NOMO-1 treated with dmso at 0.1 percent for 144 hours (cell line): Measurements from ENCODE around the gene SDC1.

Experiments used
- DNase-seq: peaks from one replicate; lab custom pipeline; 2025; ENCODE audit not compliant: unreplicated experiment; lab: John Stamatoyannopoulos, UW

SDC1 gene

DNA sequence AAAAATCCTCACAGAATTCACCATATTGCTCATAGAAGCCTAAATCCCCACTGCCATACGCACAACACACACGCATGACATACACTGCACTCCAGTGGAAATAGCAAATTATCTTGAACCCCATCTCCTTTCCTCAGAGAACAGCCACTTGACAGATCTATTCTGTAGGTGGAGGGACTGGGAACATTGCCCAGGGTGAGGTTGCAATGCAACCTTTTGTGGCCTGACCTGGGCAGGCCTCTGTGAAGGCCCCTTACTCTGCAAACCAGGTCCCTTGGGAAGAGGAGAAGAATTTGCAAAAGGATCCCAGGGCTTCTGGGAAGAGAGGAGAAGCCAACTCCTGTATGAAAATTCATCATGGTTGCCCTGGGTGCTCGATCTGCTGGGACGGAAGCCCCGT, 51.9 kb downstream of the SDC1 start:
- no peak for DNase-seq

DNA sequence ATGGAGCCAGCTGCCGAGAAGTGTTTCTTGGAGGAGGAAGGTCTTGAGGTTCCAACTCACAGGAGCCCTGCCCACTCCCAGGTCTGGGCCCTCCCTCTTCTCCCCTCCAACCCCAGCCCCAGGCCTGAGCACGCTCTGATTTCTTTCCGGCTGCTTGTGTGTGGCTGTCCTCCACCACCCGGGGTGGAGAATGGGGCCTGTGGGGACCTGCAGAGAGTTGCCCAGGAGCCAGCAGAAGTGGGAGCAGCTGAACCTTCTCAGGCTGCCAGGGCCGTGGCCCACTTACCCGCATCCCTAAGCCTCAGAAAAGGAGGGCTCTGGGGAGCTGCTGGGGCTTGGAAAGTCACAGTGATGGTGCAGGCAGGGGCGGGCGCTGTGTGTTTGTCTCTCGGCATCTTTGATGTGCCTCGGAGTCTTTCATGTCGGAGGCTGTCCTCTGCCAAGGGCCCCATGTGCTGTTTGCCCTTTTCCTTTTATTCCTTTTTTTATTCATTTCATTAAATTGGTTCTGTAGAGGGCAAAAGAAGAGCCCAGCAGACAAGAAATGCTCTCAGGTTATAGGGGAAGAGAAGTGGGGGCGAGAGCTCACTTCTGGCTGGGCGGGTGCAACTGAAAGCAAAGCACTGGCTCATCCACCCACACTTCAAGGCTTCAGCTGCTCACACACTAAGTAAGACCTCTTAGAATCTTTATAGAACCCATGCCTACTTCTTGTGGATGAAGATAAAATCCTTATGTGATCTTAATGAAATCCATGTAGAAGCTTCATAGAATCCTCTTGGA, 52.5 kb downstream of the SDC1 start:
- no peak for DNase-seq

DNA sequence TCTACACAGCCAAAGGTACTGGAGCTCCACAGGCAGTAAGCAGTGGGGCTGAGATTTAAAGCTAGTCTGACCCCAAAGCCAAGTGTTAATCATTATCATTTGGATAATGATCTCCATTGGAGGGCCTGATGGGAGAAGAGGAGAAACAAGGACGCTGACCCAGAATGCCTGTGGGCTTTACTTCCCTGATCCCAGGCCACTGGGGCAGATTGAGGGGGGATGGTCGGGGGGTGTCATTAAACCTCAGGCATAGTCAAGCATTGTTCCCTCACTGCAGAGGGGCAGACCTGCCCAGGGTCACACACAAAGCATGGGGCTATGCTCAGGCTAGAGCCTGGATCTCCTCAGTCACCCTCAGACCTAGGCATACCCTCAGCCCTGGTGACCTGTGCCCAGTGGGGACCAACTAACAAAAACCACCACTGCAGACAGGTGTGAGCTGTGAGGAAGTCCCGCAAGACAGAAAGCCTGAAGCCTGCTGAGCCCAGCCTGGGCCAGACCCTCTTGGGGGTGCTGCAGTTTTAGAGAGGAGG, 53.4 kb downstream of the SDC1 start:
- DNase-seq = no peak

DNA sequence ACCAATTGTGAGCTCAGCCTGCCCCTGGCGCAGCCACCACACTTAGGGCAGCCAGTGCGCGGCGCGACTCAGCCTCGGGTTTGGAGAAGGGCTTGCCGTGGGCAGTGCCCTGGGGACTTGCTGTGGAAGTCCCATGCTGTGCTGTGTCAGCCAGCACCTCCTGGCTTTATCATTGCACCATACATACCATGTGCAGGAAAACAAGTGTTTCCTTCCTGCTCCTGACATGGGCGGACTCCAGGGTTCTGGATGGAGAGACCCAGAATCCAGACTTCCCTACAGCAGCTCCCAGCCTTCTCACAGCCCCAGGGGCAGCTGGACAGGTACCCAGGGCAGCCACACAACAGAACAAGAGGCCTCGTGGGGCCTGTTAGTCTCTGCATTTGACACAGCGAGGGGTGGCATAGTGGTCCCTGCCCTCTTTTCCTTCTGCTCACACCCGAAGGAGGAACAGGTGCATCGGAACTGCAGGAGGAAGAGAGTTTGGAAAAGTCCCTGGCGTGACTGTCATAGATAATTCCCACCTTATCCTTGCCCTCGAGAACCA, 54.2 kb downstream of the SDC1 start:
- no peak for DNase-seq

DNA sequence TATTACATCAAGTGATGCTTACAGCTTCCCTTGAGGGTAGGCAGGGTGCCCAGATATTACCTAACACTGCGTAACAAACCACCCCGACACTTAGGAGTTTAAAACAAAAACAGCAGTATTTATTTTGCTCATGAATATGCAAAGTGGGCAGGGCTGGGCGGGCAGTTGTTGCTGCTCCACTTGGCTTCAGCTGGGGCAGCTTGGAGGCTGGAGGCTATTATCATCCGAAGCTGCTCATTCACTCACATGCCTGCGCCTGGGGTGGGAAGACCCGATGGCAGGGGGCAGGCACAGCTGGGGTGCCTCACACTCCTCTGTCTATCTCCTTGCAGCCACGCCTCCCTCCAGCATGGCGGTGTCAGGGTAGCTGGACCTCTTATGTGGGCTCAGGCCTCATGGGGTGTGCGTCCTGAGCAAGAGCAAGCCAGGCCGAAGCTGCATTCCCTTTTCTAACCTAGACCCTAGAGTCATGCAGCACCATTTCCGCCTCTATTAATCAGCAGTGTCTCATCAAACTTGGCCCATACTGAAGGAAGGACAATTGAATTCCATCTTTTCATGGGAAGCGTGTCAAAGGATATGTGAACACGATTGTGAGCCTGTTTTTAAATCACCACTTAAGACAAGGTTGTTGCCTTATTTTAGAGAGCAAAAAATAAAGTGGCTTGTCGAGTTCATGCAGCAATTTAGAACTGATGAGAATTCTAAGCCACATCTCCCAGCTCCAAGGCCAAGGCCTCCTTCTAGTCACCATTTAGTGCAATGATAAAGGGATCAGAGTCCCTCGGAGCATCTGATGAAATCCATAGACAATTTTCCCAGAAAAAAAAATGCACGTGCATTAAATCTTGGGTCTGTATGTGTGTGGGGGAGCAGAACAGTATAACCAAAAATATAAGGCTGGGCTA, 54.9 kb downstream of the SDC1 start:
- DNase-seq = no peak

DNA sequence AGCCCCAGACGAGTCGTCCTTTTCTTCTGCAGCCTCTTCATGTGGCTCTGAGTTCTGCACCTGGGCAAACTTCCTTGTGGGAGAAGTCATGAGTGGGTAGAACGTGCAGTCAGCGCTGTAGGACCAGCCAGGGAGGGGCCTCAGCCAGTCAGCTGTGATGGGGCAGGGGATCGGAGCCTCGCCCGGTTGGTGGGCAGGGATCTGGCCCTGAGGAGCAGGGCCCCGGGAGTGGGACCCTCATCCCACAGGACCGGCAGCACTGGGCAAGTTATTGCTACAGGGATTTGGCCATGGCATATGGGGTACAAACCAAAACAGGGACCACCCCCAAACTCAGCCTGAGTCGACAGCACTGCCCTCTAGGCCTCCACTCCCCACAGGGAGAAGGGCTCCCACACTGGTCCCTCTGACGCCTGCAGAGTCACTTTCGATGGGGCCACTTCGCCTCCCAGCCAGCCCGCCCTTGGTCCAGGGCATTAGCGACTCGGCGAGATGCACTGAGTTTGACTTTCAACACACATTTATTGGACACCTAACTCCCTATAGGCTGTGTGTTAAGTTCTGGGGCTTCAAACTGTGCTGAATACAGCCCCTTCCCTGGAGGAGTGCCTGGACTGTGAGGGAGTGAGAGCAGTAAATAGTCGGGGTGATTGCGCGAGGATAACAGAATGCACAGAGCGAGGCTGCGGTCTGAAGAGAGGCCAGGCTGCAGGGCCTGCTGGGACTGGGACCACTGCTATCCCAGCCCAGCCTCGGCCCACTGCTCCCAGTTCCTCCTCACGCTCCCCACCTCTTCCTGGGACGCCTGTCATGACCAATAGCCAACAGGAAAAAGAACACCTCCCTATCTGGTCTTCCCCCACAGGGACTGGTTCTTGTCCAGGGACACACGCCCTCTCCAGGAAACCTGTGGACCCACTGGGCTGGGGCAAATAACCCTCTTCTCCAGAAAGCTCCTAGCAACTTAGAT, 55.9 kb downstream of the SDC1 start:
- no peak for DNase-seq

DNA sequence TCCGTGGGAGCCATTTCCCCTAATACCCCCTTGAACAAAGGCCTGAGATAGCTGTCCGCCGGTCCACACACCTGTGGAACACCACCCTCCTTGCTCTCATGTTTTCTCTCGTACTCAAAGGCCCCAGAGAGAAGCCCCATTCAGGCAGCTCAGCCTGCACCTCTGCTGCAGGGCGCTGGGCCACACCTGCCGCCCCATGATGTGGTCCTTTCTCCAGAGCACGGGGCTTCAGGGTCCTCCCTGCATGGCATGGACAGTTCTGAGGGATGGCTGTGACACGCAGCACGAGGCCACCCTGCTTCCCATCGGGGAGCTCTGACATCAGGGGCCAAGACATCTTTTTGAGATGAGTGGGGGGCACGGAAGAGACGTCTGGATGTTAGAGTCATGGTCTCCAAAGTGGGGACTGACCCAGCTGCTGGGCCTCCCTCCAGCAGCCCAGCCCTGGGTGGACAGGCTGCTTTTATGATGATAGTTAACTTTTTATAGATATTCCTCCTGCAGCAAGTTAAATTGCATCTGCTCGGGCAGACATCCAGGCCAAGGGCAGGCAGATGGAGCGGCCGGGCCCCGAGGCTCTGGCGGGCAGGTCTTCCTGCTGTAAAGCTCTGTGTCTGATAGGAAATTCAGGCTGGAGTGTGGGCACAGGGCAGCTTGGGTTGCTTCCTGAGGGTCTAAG, 56.7 kb downstream of the SDC1 start:
- DNase-seq = no peak

DNA sequence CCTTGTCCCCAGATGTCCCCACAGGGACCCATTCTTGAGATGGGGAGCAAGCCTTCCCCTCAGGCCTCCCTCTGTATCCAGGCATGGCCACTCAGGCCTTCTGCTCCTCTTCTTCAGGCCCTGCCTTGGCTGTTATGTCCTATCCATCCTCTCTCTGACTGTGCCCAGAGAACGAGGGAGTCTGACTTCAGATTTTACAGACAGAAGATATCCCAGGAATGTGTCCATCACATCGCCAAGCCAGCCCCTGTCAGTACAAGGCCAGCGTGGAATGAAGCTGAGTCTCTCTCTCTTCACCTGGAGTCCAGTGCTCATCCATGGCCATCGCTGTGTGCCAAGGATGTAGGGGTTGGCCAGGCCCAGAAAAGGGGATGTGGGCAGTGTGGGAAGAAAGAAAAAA, 57.6 kb downstream of the SDC1 start:
- DNase-seq = no peak

DNA sequence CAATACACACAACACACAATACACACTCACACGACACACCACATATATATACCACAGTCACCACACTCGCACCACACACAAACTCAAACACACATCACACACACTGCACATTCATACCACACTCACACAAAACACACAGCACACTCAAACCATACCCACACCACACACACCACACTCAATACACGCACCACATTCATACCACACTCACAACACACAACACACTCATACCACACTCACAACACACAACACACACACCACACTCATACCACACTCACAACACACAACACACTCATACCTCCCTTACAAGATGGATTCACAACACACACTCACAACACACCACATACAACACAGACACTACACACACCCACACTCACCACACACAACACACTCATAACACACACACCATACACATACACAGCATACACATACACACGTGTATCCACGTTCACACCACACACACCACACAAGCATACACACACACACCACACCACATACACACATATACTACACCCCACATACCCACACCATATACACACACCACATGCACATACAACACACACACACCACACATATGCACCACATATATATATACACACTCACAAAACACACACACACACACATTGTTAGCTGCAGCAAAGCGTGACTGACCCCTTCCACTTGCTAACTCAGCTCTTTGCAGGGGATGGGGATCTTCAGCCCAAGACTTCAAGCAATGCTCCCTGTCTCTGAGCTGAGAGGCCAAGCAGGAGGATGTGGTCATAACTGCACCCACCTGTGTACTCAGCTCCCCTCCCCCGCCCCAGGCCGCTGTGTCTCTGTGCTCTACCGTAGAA, 59.0 kb downstream of the SDC1 start:
- DNase-seq = no peak

DNA sequence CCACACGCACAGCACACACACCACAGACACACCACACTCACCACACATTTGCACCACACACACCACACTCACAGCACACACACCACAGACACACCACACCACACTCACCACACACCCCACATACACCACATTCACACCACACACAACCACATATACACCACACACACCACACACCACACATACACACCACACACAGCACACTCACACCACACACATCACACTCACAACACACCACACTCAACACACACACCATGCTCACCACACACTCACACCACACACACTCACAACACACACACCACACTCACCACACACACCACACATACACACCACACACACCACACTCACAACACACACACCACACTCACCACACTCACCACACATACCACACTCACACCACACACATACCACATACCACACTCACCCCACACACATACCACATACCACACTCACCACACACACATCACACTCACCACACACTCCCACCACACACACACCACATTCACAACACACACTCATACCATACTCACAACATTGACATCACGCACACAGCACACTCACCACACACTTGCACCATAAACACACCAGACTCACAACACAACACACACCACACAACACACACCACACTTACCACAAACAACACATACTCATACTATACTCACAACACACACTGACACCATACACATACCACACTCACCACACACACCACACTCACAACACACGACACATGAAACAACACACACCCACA, 60.0 kb downstream of the SDC1 start:
- no peak for DNase-seq

DNA sequence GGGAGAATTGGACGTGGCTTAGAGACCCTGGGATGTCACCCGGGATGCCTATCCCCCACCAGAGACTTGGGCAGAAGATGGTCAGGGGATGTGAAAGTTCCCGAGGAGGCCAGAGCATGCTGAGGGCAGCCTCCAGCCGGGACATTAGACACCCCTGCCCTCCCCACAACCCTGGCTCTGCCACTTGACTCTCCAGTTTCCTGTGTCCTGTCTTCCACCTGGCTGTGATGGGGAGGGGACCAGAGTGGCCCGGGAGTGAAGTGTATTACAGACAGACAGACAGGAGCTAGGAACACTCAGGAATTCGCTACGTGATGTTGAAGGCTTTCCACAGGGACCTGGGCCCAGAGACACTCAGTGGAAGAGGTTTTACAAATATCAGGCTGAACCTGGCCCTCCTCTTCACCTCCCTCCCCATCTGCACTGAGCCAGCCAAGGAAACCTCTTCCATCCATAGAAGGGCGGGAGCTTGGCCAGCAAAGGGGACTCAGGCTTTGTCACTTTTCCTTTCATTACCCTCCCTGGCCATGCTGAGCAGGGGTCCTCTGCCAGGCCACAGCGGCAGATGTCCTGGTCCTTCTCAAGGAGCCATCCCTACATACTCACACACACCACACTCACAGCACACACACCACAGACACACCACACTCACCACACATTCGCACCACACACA, 60.7 kb downstream of the SDC1 start:
- no peak for DNase-seq

DNA sequence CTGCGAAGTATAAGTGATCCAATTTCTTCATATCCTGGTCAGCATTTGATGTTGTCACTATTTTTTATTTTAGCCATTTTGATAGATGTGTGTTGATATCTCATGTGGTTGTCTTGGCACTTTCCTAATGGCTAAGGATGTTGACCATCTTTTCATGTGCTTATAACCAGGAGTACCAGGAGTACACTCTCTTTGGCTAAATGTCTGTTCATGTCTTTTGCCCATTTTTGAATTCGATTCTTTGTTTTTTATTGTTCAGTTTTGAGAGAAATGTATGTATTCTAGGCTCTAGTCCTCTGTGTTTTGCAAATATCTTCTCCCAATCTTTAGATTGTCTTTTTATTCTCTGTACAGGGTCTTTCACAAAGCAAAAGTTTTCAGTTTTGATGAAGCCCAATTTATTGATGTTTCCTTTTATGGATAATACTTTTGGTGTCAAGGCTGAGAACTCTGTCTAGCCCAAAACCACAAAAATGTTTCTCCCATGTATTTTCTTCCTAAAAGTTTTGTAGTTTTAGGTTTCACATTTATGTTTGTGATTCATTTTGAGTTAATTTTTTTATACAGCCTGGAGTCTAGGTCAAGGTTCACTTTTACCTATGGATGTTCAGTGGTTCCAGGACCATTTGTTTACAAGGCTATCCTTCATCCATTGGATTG, 65.4 kb downstream of the SDC1 start:
- DNase-seq = no peak

DNA sequence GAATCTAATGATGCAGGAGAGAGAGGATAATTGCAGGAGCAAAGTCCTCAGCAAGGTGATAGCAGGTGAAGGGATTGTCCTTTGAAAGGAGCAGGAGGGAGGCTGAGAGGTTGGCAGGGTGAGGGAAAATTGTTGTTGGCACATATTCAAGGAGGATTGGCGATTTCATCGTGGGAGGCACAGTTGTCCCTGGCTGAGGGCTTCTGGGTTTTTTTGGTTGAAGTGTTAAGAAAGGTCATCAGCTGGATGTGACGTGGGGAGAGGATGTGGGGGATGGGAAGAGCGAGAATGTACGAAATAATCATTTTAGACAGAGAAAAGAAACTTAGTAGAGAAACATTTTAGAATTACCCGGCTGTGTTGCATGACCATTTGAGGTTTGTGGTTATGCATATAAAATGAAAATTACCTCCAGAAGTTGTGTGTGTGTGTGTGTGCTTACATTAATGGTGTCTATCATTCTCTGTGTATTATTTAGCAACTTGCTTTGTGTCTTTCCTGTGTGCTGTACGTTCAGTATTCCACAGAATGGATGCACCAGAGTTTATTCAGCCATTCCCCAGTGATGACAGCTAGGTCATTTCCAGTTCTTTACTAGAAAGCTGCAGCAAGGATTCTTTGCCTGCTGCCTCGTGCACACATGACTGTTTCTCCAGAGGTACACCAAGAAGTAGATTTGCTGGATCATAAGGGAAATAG, 67.6 kb downstream of the SDC1 start:
- DNase-seq = no peak

DNA sequence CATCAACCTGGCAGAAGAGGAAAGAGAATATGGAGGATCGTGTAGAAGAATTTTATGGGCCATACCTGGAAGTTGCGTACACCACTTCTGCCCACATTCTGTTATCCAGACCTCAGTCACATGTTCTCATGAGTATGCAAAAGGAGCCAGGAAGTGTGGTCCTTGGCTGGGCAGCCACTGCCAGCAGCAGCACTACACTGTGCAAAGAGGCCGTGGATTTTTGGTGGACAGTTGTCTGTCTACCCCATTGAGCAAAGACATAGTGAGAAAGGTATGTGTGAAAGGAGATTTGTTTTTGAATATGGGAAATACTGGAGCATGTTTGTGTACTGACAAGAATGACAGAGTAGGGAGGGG, 68.1 kb downstream of the SDC1 start:
- no peak for DNase-seq

DNA sequence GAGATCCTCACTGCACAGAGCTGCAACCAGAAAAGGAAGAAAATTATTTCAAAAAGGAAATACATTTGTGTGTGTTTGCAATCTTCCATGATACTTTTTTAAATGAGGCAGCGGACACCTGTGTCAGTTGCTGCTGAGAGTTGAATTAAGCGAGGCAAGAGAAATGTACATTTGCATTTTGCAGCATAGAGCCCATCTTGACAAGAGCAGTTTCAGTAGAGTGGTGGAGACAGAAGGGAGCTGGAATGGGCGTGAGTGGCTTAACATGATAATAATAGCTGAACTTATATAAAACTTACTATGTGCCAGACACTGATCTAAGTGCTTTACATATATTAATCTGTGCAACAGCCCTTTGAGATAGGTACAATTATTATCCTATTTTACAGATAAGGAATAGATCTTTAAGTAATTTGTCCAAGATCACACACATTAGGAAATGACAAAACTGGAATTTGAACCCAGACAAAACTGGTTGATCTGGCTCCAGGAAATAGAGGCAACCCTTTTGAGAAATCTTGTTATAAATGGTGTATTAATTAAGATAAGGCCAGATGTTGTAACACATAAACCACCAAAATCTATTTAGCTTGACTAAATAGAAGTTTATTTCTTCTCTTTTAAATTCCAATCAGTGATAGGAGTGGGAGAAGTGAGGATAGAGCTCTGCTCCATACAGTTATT, 68.7 kb downstream of the SDC1 start:
- no peak for DNase-seq

DNA sequence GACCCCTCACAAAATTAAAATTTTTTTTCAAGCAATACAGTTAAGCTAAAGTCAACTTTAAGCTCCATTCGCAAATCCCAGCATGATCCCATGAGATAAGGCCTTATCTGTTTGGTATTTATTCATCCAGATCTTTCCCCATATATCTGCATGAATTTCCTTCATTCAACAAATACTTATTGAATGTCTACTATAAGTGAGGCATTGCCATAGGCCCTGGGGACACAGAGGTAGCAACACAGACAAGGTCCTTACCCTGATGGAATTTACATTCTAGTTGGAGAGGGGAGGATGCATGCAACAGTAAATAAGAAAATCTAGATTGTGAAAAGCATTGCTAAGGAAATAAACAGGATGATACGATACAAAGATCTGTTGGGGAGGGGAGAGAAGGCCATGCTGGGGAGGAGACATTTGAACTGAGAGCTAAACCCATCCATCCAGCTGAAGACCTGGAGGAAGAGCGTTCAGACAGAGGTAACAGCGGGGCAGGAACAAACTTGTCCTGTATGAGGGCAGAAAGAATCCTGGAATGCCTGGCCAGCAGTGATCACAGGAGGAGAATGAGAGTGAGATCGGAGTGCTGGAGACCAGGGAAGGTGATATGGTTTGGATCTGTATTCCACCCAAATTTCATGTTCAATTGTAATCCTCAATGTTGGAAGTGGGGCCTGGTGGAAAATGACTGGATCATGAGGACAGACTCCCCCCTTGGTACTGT, 71.6 kb downstream of the SDC1 start:
- DNase-seq = no peak
